Measurements from ENCODE around the gene TMEM39A. TPM values are rescaled to one million over a fixed set of nuclear protein-coding genes. Genes with fewer than 3 reads are reported as not detected.

TMEM39A gene
- total and polyA plus RNA-seq, 10 of the 15 experiments (the other 5 are each of a cell fraction or from before 2014, with no cell fraction given): 10.8 to 44.7 (median 33.2) TPM

- TF ChIP-seq E4F1 (IDR thresholded peaks at IDR 0.05; ENCODE audit: borderline replicate concordance, partially characterized antibody) (peak; percentile 60), MEF2B (IDR thresholded peaks at IDR 0.05; ENCODE audit: partially characterized antibody, poor library complexity, severe bottlenecking) (no peak), PRDM15 (CRISPR knock-in tag; IDR thresholded peaks at IDR 0.05) (no peak), POLR2AphosphoS2 (IDR thresholded peaks at IDR 0.05; ENCODE audit: low read depth, low read length) (peak; percentile 90; the same call in 1 of the 2 replicates), SREBF2 (IDR thresholded peaks at IDR 0.05; ENCODE audit: low read length) (peak; percentile 45; the same call in 1 of the 2 replicates), BACH1 (IDR thresholded peaks at IDR 0.05; ENCODE audit: borderline replicate concordance) (peak; percentile 60; the same call in 1 of the 2 replicates), JUNB (IDR thresholded peaks at IDR 0.05) (no peak), NFYA (IDR thresholded peaks at IDR 0.05; ENCODE audit: borderline replicate concordance, low read depth, low read length) (no peak), CEBPB (IDR thresholded peaks at IDR 0.05; ENCODE audit: borderline replicate concordance in 1 of 2, low read depth in 2 of 2, low read length in 2 of 2) (no peak), NRF1 (conservative IDR thresholded peaks at IDR 0.05; ENCODE audit: low read depth, low read length) (0 out of 2 replicates have a peak, but pooled peaks have one; percentile 9), RB1 (IDR thresholded peaks at IDR 0.05; ENCODE audit: borderline replicate concordance) (peak; percentile 22; the same call in 1 of the 2 replicates), CREB1 (IDR thresholded peaks at IDR 0.05; ENCODE audit: low read depth) (peak; percentile 93), POLR2AphosphoS5 (IDR thresholded peaks at IDR 0.05; ENCODE audit: low read length) (peak; percentile 92), TCF12 (IDR thresholded peaks at IDR 0.05; ENCODE audit: low read depth, low read length) (peak; percentile 52; the same call in 1 of the 2 replicates)
- TF ChIP-seq, protein P1, sequence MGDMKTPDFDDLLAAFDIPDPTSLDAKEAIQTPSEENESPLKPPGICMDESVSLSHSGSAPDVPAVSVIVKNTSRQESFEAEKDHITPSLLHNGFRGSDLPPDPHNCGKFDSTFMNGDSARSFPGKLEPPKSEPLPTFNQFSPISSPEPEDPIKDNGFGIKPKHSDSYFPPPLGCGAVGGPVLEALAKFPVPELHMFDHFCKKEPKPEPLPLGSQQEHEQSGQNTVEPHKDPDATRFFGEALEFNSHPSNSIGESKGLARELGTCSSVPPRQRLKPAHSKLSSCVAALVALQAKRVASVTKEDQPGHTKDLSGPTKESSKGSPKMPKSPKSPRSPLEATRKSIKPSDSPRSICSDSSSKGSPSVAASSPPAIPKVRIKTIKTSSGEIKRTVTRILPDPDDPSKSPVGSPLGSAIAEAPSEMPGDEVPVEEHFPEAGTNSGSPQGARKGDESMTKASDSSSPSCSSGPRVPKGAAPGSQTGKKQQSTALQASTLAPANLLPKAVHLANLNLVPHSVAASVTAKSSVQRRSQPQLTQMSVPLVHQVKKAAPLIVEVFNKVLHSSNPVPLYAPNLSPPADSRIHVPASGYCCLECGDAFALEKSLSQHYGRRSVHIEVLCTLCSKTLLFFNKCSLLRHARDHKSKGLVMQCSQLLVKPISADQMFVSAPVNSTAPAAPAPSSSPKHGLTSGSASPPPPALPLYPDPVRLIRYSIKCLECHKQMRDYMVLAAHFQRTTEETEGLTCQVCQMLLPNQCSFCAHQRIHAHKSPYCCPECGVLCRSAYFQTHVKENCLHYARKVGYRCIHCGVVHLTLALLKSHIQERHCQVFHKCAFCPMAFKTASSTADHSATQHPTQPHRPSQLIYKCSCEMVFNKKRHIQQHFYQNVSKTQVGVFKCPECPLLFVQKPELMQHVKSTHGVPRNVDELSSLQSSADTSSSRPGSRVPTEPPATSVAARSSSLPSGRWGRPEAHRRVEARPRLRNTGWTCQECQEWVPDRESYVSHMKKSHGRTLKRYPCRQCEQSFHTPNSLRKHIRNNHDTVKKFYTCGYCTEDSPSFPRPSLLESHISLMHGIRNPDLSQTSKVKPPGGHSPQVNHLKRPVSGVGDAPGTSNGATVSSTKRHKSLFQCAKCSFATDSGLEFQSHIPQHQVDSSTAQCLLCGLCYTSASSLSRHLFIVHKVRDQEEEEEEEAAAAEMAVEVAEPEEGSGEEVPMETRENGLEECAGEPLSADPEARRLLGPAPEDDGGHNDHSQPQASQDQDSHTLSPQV (IDR thresholded peaks at IDR 0.05): no peak
Measured at GRCh38 chr3:119498186-119499011, 35.0 kb upstream of the TMEM39A start, which contains the start of gene TIMMDC1 (continued).

Data from GM12878 (cell line).